SK-N-SH treated with all-trans-retinoic acid at 6 μM for 48 hours (cell line): ENCODE measurements around the gene ITPRID2.

Source experiments
- ATAC-seq: fragments of 200-7000 bp; cut with Tn5 transposase; 3 replicates; pipeline ENCODE4 v1.9.1; 2020; ENCODE audit warnings: mild to moderate bottlenecking, moderate library complexity
- RARB ChIP-seq: fragments of 250-450 bp; sonication (Bioruptor Pico); IDR thresholded peaks from 2 replicates; pipeline ENCODE4 v1.8.0; 2021; ENCODE audit warnings: mild to moderate bottlenecking, moderate library complexity
- TOX ChIP-seq: fragments of 250-450 bp; sonication (Bioruptor Pico); IDR thresholded peaks from 2 replicates; pipeline ENCODE4 v1.8.0; 2021; ENCODE audit warnings: mild to moderate bottlenecking, moderate library complexity, borderline replicate concordance
- ZNF565 ChIP-seq: fragments of 450-650 bp; formaldehyde crosslinking; conservative IDR thresholded peaks from 2 replicates; pipeline ENCODE4 v1.5.0; 2020; ENCODE audit warnings: low read depth, mild to moderate bottlenecking, moderate library complexity

ITPRID2 gene

GRCh38 chr2:181978351-181979150 is 87.0 kb downstream of the ITPRID2 start:
- ATAC-seq, result no peak
- TF ChIP-seq TOX (CRISPR knock-in tag), result no peak
- no peak for TF ChIP-seq RARB (CRISPR knock-in tag)
- TF ChIP-seq ZNF565 (CRISPR knock-in tag), result no peak
- TF ChIP-seq, all 23 proteins: peak for 0
